ENCODE data around the gene JAZF1.

GRCh38 chr7:28054531-28055160 is 125.9 kb downstream of the JAZF1 start:
- TF ChIP-seq CTCF (IDR thresholded peaks at IDR 0.05) (no peak), POLR2A (IDR thresholded peaks at IDR 0.05) (no peak)
